GM18520 (cell line): ENCODE data around the gene SPDEF.

Source experiments
- ATAC-seq: cut with Tn5 transposase; IDR thresholded peaks from one replicate; pipeline ENCODE4 v1.9.1; 2021; ENCODE audit not compliant: unreplicated experiment

The SPDEF gene

GRCh38 chr6:34546551-34547321 lies 9.4 kb downstream of the SPDEF start:
- no peak for ATAC-seq

DNA sequence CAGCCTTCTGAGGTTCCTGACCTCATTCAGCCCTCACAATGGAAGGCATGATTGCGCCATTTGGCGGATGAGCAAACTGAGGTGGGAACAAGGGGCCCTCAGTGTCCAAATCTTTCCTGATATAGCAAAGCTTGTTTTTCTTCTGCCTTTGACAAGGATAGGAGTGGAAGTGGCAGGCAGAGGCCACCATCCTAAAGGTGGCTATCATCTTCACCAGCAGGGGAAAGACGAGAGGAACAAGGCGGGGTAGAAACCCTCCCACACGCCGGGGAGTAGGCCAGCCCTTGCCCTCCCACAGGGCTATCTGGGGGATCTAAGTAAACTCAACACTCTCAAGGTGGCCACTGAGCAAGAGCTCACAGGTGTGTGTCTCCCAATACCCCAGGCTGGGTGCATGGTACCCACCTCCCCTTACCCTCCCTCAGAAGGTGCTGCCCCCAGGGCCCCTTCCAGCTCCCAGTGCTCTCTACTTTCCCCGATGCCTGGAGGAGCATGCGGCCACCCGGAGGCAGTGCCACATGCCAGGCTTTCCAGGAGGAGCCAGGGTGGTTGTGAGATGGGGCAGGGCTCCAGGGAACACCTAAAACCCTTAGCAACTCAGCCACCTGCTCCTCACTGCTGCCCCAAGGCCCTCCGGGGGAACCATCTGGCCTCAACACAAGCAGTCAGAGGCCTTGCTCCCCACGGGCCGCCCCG lies 11.2 kb downstream of the SPDEF start:
- no peak for ATAC-seq

- no peak for ATAC-seq
Observed at GRCh38 chr6:34544052-34544604, 12.0 kb downstream of the SPDEF start.

DNA sequence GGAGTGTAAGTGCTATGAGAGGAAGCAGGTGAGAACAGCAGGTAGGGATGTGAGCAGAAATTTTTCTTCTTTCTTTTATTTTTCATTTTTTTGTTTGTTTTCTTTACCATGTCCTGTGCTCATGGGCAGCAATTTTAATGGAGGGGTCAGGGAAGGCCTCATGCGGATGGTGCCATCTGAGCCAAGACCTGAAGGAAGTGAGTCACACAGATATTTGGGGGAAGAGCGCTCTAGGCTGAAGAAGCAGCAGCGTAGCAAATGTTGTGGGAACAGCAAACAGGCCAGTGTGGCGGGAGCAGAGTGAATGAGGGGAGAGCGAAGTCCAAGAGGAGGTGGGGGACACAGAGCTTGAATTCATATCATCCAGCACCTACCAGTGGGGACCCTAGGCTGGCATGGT lies 12.7 kb downstream of the SPDEF start:
- no peak for ATAC-seq

DNA sequence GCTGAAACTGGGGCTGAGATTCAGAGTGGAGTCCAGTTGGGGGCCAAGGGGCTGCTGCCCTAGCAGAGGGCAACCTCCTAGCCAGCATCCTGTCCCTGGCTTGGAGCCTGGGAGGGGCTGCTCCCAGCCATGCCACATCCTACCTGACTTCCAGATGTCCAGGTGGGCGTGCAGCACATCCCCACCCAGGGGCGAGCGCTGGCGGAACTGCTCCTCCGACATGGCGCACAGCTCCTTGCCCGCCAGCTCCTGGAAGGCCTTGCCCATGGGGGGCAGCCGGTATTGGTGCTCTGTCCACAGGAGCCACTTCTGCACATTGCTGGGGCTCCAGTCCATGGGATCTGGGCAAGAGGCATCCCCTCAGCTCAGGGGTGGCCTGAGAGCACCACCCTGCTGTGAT lies 15.3 kb downstream of the SPDEF start:
- no peak for ATAC-seq

- no peak for ATAC-seq
Observed at GRCh38 chr6:34540222-34540621, 15.9 kb downstream of the SPDEF start.

GRCh38 chr6:34539181-34539580 lies 16.9 kb downstream of the SPDEF start:
- ATAC-seq, result no peak

DNA sequence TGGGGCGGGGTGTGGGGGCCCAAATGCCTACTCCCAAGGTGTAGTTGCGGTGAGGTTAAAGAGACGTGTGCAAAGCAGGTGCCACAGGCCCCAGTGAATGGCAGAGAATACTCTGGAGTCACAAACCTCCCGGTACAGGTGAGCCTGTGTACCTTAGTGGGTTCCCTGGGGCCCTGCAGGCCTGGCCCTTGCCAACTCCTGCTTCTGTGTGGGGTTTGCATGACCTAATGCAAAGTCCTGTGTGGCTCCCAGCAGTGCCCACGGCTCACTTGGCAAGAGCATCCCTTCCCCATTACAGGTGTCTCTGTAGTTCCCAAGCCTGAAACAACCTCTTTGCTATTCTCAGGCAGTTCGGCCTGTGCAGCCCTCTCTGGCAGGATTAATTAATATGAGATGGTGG lies 17.5 kb downstream of the SPDEF start:
- no peak for ATAC-seq

DNA sequence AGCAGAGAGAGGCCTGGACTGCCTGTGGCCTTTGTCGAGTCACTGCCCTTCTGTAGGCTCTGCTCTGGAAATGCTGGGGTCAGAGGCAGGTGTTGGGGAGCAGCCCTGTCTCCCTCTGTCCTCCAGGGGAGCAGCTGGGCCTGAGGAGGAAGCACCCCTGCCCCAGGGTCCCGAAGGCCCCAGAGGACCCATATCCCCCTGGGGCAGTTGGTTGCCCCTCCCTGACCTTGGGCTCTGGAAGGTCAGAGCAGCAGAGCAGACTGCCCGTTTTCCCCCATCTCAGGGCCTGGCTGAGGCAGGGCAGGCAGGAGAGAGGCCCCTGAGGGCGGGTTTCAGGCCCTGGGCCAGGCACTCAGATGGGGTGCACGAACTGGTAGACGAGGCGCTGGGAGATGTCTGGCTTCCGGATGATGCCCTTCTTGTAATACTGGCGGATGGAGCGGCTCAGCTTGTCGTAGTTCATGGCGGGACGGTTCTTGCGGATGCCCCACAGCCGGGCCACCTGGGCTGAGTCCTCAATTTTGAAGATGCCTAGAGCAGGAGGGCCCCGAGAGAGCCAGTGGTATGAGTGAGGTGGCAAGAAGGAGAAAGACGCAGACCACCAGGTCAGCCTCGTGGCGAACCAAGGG lies 18.1 kb downstream of the SPDEF start:
- ATAC-seq, result no peak

DNA sequence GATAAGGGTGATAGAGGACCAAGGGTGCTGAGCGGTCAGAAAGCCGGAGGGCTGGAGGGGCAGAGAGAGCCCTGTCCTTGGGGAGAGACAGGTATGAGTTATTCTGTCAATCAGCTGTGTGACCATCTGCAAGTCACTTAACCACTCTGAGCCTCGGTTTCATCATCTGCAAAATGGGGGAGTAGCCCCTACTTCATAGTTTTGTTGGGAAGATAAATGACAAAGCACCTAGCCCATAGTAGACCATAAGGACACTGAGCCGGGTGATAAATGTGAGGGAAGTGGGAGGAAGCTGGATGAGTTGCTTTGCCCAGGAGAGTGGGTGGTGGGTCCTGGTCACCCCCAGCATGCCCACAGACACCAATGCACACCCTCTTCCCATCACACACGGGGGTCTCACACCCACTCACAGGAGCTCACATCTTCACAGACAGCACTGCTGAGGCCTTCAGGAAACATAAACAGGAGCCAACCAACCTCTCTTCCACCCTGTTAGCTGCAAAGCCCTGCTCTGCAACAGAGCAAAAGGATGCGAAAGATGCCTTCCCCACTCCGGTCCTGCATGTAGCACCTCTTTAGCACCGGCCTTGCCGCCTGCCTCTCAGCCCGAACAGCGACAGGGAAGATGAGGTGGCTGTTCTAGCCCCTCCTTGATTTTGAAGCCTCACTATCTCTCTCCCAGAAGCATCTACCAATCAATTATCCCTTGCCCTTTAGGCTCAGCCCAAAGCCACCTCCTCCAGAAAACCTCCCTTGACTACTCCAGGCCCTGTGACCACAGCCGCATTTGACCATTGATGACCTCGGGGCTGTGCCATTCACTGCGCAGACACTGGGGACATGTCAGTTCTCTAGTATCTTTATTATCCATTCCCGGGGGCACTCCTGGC lies 18.9 kb downstream of the SPDEF start:
- ATAC-seq, result no peak

- ATAC-seq, result no peak
Observed at GRCh38 chr6:34536251-34536958, 19.7 kb downstream of the SPDEF start.

GRCh38 chr6:34535646-34536045 lies 20.5 kb downstream of the SPDEF start:
- ATAC-seq, result no peak

DNA sequence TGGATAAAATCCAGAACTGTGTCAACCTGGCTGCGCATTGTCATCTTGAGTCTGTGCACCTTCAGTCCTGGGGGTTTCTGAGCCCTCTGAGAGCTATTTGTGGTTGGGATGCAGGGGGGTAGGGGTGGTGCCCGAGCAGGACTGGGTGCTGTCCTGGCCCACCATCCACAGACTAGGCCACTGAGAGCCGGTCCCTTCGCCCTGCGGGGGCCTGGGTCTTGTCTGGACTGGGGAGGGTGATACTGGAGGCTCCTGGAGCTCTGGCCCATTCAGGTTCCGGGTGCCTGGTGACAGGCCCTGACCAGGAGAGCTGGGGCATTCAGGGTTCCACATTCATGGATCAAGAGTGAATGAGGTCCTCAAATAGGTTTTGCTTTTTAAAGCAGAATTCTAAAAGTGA lies 20.9 kb downstream of the SPDEF start:
- ATAC-seq, result no peak

DNA sequence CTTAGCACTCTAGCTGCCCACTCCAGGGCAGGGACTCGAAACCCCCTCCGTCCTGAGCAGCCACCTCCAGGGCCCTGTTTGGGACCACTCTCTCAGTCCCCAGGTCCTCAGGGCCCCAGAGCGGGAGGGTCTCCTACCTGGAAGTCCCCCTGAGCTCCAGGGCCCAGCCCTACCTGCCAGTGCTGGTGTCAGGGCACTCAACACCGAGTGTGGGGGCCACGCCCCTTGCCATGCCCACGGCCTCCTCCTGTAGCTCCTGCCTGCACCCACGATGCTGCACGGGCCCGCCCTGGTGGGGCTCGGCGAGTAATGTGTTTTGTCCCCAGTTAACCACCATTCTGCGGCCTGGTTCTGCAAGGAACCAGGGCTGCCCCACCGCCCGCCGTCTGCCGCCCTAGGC lies 21.5 kb downstream of the SPDEF start:
- ATAC-seq, result no peak

DNA sequence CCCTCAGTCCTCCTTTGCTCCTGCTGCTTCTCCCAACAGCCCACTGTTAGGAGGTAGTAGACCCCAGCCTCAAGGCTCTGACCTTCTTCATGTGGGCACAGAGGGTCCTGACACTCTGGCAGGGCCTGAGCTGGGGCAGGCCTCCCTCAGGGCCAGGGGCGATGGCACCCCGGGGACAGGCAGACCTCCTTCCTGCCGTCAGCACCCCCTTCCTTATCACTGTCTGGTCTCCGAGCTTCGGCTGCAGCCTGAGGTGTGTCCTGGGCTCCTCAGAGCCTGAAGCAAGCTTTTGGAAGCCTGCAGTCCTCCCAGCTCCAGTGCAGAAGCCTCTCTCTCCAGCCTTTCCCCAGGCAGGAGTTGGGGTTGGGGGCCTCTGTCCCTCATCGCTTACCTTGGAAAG lies 22.0 kb downstream of the SPDEF start:
- ATAC-seq, result no peak

DNA sequence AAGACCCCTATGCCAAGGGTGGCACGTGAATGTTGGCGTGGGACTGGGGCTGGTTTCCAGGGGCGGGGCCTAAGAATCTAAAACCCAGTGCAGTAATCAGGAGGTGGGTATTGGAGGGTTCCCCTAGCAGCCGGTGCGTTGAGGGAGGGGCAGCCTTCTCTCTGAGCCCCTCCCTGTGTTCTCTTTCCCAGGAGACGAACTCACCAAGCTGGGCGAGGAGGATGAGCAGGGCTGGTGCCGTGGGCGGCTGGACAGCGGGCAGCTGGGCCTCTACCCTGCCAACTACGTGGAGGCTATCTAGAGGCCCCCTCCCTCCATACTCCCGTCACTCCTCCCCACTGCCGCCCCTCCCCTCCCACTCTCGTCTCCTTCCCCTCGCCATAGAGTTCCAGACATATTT lies 23.9 kb downstream of the SPDEF start:
- ATAC-seq, result no peak

GRCh38 chr6:34531580-34532201 lies 24.4 kb downstream of the SPDEF start:
- no peak for ATAC-seq

GRCh38 chr6:34530753-34531365 lies 25.3 kb downstream of the SPDEF start:
- ATAC-seq, result no peak

DNA sequence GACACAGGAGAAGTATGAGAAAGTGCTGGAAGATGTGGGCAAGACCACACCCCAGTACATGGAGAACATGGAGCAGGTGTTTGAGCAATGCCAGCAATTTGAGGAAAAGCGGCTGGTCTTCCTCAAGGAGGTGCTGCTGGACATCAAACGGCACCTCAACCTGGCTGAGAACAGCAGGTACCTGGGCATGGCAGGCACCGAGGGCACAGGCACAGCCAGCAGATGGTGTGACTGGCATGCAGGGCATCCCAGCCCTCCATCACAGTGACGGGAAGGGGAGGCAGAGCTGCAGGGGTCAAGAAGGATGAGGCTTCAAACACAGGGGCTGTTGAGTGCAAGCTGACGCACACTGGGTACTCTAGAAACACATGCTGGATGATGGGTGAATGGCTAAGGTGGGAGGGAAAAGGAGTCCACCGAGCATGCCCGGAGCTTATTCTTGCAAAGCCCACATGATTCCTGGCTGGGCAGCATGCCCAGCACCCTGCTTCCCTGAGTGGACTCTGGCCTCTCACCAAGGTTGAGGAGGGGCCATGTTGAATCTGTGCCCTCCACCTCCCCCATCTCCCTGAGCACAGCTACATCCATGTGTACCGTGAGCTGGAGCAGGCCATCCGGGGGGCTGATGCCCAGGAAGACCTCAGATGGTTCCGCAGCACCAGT lies 26.3 kb downstream of the SPDEF start:
- ATAC-seq, result no peak
